ENCODE measurements around the gene PCDHGC5.
A peak's percentile ranks its signal among the peaks of the same experiment; 100 is the strongest.

The PCDHGC5 gene

DNA sequence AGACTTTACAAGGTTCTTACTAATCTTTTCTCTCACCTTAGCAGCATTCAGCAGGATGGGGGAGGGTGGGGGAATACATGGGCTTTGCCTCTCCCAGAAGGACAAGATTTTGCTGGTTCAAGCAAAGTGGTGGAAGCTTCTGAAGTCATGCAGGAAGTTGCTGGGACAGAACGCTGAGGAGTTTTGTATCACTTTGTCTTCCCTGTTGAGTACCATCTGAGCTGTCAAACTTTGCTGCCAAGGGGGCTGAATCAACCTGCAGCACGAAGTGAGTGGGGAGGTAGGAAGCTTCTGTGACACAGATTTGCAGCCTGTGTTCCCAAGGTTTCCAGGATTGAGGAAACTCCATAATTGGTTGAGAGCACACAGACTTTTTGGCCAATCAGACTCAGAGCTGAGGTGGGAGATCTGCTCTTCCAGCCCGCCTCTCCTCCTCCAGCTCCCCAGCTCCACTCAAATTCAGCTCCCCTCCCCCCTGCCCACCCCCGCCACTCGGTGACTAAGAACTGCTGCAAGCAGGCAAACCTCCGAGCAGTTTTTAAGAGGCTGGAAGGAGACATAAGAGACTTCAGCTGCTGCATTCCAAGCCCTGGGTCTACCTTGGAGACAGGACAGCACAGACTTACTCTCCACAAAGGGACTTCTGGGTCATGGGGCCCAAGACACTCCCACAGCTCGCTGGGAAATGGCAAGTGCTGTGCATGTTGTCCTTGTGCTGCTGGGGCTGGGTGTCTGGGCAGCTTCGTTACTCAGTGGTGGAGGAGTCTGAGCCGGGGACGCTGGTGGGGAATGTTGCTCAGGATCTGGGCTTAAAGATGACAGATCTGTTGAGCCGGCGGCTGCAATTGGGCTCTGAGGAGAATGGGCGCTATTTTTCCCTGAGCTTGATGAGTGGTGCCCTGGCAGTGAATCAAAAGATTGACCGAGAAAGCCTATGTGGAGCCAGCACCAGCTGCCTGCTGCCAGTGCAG lies at the start of gene PCDHGC5:
PCDHGC5 (plus strand) TSS at position 491 of the 971 bp plus-strand sequence; CDS start at position 651, 160 bp downstream.
- DNase-seq (ENCODE audit: low spot score), result no peak

DNA sequence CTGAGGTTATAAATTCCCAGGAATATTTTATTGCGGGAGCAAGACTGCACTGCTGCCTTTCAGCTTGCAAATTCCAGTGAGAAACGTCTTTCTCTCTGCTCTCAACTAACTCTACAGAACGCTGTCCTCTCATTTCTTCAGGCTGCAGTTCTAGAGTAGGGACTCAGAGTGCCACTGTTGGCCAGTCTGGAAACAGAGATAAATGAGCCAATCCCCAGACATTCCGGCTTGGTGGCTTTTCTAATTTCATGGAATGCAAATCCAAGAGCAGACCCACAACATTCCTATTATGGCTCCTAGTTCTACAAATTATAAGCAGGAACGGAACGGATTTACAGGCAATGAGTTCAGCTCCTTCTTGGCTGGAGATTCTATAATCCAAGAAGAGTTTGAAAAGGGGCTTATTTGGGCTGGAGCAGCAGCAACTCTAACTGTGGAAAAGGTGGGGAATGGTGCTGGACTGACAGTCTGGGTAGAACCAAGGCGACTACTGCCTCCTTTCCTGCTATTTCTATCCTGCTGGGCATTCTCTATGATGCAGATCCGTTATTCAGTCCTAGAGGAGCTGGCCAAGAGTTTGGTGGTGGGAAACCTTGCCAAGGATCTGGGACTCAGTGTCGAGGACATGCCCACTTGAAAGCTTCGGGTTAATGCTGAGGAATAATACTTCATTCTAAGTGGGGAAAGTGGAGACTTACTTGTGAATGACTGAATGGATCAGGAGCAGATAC lies 49.3 kb upstream of the PCDHGC5 start:
- DNase-seq (ENCODE audit: low spot score), result no peak

GRCh38 chr5:141440341-141440740 lies 48.5 kb upstream of the PCDHGC5 start:
- no peak for DNase-seq (ENCODE audit: low spot score)

- no peak for DNase-seq (ENCODE audit: low spot score)
Measured at GRCh38 chr5:141441571-141442170, 47.2 kb upstream of the PCDHGC5 start.

- DNase-seq (ENCODE audit: low spot score), result no peak
Measured at GRCh38 chr5:141465351-141465750, 23.5 kb upstream of the PCDHGC5 start.

GRCh38 chr5:141475625-141476131 lies 13.2 kb upstream of the PCDHGC5 start, which contains the start of gene PCDHGC3:
TSS of gene PCDHGC3 (plus strand) at chr5:141475966. CDS start at chr5:141476117, 151 bp downstream.
- DNase-seq (ENCODE audit: low spot score), result peak; percentile 90

DNA sequence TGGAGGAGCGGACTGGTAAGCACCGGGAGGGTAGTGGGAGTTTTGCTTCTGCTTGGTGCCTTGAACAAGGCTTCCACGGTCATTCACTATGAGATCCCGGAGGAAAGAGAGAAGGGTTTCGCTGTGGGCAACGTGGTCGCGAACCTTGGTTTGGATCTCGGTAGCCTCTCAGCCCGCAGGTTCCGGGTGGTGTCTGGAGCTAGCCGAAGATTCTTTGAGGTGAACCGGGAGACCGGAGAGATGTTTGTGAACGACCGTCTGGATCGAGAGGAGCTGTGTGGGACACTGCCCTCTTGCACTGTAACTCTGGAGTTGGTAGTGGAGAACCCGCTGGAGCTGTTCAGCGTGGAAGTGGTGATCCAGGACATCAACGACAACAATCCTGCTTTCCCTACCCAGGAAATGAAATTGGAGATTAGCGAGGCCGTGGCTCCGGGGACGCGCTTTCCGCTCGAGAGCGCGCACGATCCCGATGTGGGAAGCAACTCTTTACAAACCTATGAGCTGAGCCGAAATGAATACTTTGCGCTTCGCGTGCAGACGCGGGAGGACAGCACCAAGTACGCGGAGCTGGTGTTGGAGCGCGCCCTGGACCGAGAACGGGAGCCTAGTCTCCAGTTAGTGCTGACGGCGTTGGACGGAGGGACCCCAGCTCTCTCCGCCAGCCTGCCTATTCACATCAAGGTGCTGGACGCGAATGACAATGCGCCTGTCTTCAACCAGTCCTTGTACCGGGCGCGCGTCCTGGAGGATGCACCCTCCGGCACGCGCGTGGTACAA lies 12.6 kb upstream of the PCDHGC5 start:
- peak; percentile 39 for DNase-seq (ENCODE audit: low spot score)

DNA sequence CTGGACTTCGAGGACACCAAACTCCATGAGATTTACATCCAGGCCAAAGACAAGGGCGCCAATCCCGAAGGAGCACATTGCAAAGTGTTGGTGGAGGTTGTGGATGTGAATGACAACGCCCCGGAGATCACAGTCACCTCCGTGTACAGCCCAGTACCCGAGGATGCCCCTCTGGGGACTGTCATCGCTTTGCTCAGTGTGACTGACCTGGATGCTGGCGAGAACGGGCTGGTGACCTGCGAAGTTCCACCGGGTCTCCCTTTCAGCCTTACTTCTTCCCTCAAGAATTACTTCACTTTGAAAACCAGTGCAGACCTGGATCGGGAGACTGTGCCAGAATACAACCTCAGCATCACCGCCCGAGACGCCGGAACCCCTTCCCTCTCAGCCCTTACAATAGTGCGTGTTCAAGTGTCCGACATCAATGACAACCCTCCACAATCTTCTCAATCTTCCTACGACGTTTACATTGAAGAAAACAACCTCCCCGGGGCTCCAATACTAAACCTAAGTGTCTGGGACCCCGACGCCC lies 11.8 kb upstream of the PCDHGC5 start:
- no peak for DNase-seq (ENCODE audit: low spot score)

- no peak for DNase-seq (ENCODE audit: low spot score)
Measured at GRCh38 chr5:141477815-141478214, 11.1 kb upstream of the PCDHGC5 start.

GRCh38 chr5:141478321-141478945 lies 10.4 kb upstream of the PCDHGC5 start:
- DNase-seq (ENCODE audit: low spot score), result no peak

- DNase-seq (ENCODE audit: low spot score), result no peak
Measured at GRCh38 chr5:141479776-141480175, 9.1 kb upstream of the PCDHGC5 start.

GRCh38 chr5:141483902-141484301 lies 5.0 kb upstream of the PCDHGC5 start:
- no peak for DNase-seq (ENCODE audit: low spot score)

GRCh38 chr5:141484310-141484640 lies 4.6 kb upstream of the PCDHGC5 start:
- DNase-seq (ENCODE audit: low spot score), result no peak

DNA sequence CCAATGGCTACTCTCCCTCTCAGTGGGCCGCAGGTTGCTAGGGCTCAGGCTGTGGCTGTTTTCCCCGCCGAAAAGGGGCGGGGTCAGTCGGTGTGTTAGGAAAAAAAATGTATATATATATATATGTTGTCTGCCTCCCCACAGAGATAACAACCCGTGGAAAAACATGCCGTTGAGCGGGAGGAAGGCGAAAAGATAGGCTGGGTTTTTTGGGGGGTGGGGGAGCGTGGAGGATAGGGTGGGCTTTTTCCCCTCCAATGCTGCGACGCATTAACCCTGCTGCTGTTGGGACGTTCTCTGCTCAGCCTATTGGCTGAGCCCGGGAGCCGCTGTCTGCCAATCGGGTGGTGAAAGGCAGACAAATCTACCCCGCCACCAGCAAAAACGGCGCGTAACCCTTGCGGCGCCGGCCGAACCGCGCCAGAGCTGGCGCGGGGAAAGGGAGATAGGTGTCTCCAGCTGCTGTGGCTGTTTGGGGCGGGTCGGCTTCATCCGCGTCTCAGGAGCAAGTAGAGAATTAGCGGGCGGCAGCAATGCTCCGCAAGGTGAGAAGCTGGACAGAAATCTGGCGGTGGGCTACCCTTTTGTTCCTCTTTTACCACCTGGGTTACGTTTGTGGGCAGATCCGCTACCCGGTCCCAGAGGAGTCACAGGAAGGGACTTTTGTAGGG lies 4.1 kb upstream of the PCDHGC5 start, which contains the start of gene PCDHGC4:
PCDHGC4 (plus strand) TSS at position 390 of the 671 bp plus-strand sequence; CDS start at position 534, 144 bp downstream.
- DNase-seq (ENCODE audit: low spot score), result peak; percentile 51

DNA sequence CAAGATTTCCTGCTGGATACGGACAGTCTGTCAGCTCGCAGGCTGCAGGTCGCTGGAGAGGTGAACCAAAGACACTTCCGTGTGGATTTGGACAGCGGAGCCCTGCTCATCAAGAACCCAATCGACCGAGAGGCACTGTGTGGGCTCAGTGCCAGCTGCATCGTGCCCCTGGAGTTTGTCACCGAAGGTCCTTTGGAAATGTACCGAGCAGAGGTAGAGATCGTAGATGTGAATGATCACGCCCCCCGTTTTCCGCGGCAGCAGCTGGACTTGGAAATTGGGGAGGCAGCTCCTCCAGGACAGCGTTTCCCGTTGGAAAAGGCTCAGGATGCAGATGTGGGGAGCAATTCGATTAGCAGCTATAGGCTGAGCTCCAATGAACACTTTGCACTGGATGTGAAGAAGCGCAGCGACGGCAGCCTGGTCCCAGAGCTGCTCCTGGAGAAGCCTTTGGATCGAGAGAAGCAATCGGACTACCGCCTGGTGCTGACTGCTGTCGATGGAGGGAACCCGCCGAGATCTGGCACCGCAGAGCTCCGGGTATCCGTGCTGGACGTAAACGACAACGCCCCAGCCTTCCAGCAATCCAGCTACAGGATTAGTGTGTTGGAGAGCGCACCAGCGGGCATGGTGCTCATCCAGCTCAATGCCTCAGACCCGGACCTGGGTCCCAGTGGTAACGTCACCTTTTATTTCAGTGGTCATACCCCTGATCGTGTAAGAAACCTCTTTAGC lies 3.4 kb upstream of the PCDHGC5 start:
- DNase-seq (ENCODE audit: low spot score), result no peak

DNA sequence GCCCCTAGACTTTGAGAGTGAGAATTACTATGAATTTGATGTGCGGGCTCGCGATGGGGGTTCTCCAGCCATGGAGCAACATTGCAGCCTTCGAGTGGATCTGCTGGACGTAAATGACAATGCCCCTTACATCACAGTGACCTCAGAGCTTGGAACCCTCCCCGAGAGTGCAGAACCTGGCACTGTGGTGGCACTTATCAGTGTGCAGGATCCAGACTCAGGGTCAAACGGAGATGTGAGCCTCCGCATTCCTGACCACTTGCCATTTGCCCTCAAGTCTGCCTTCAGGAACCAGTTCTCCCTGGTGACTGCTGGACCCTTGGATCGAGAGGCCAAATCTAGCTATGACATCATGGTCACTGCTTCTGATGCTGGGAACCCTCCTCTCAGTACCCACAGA lies 2.8 kb upstream of the PCDHGC5 start:
- DNase-seq (ENCODE audit: low spot score), result no peak

DNA sequence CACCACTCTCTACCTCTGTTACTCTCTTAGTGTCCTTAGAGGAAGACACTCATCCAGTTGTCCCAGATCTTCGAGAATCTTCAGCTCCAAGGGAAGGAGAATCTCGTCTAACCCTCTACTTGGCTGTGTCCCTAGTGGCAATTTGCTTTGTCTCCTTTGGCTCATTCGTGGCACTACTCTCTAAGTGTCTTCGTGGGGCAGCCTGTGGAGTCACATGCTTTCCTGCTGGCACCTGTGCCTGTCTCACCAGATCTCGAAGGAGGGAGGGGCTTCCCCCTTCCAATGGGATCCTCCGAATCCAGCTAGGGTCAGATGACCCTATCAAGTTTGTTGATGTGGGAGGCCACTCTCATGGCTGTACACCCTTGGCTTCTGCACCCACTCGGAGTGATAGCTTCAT lies 1.8 kb upstream of the PCDHGC5 start:
- no peak for DNase-seq (ENCODE audit: low spot score)

- DNase-seq (ENCODE audit: low spot score), result no peak
Measured at GRCh38 chr5:141489841-141490240, 960 bp downstream of the PCDHGC5 start.

DNA sequence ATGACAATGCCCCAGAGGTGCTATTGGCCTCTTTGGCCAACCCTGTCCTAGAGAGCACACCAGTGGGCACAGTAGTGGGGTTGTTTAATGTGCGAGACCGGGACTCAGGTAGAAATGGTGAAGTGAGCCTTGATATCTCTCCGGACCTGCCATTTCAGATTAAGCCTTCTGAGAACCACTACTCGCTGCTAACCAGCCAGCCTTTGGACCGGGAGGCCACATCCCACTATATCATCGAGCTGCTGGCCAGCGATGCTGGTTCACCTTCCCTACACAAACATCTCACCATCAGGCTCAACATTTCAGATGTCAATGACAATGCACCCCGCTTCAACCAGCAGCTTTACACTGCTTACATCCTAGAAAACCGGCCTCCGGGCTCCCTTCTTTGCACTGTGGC lies 1.4 kb downstream of the PCDHGC5 start:
- no peak for DNase-seq (ENCODE audit: low spot score)
